Liver (tissue), 9 donors: ENCODE measurements around the gene GPR156. TPM values are rescaled to one million over a fixed set of nuclear protein-coding genes. Genes with fewer than 3 reads are reported as not detected.

Experiments
- DNase-seq: peaks from one replicate; pipeline ENCODE4 v3.0.0-alpha.2; 2017; ENCODE audit warnings: low spot score
- H3K27ac ChIP-seq, 2 donors: one replicate each; pipeline ENCODE4 v1.7.0; 2013; ENCODE audit warnings: inconsistent platforms in 2 of 2, low read length in 2 of 2, control low read depth in 1 of 2, low read depth in 1 of 2, mild to moderate bottlenecking in 1 of 2
- H3K27me3 ChIP-seq, 4 donors: one replicate each; pipeline versions ENCODE4 v1.6.1 to v1.7.0; 2013; ENCODE audit warnings: low read length in 3 of 4, inconsistent platforms in 1 of 4, mild to moderate bottlenecking in 1 of 4, moderate library complexity in 1 of 4; ENCODE audit not compliant: control insufficient read depth in 4 of 4, insufficient read depth in 4 of 4
- H3K36me3 ChIP-seq, 4 donors: one replicate each; pipeline versions ENCODE4 v1.6.1 to v1.7.0; 2013; ENCODE audit warnings: low read length in 3 of 4, mild to moderate bottlenecking in 3 of 4, low read depth in 1 of 4, moderate library complexity in 1 of 4; ENCODE audit not compliant: control insufficient read depth in 4 of 4, insufficient read depth in 3 of 4
- H3K4me1 ChIP-seq, 4 donors: one replicate each; pipeline versions ENCODE4 v1.6.1 to v1.7.0; 2013; ENCODE audit warnings: low read length in 3 of 4, mild to moderate bottlenecking in 3 of 4, moderate library complexity in 1 of 4; ENCODE audit not compliant: control insufficient read depth in 4 of 4, insufficient read depth in 4 of 4
- H3K4me3 ChIP-seq, 3 donors: one replicate each; pipeline versions ENCODE4 v1.6.1 to v1.7.0; 2013; ENCODE audit warnings: low read length in 3 of 3, control low read depth in 1 of 3, low read depth in 1 of 3, mild to moderate bottlenecking in 1 of 3
- H3K9ac ChIP-seq, 2 donors: one replicate each; pipeline ENCODE4 v1.7.0; 2013; ENCODE audit warnings: low read length in 2 of 2, mild to moderate bottlenecking in 2 of 2, moderate library complexity in 2 of 2, control low read depth in 1 of 2, low read depth in 1 of 2
- H3K9me3 ChIP-seq, 4 donors: one replicate each; pipeline versions ENCODE4 v1.6.1 to v1.7.0; 2013; ENCODE audit warnings: low read length in 3 of 4; ENCODE audit not compliant: control insufficient read depth in 4 of 4
- CTCF ChIP-seq: fragments of 150-350 bp; IDR thresholded peaks from 2 replicates; pipeline ENCODE4 v1.5.1; 2017; ENCODE audit warnings: improper control_type of control experiment, low read depth, low read length; ENCODE audit not compliant: missing input control
- EGR1 ChIP-seq, 2 donors: IDR thresholded peaks; 2 replicates each; pipeline ENCODE4 v1.6.1; 2016 to 2018; ENCODE audit warnings: antibody characterized with exemption in 2 of 2, low read depth in 2 of 2
- FOXA1 ChIP-seq: IDR thresholded peaks from 2 replicates; pipeline ENCODE4 v1.6.1; 2016; ENCODE audit warnings: antibody characterized with exemption
- HNF4A ChIP-seq, 2 donors: conservative IDR thresholded peaks; 2 replicates each; pipeline ENCODE4 v1.6.1; 2016; ENCODE audit warnings: antibody characterized with exemption in 2 of 2, mild to moderate bottlenecking in 2 of 2
- HNF4G ChIP-seq: IDR thresholded peaks from 2 replicates; pipeline ENCODE4 v1.6.1; 2016; ENCODE audit warnings: antibody characterized with exemption
- JUND ChIP-seq, 2 donors: IDR thresholded peaks; 2 replicates each; pipeline ENCODE4 v1.6.1; 2016; ENCODE audit warnings: antibody characterized with exemption in 2 of 2
- MAX ChIP-seq: IDR thresholded peaks from 2 replicates; pipeline ENCODE4 v1.6.1; 2016; ENCODE audit warnings: antibody characterized with exemption
- RAD21 ChIP-seq, 2 donors: IDR thresholded peaks; 2 replicates each; pipeline ENCODE4 v1.6.1; 2016; ENCODE audit warnings: antibody characterized with exemption in 2 of 2, mild to moderate bottlenecking in 2 of 2
- REST ChIP-seq: IDR thresholded peaks from 2 replicates; pipeline ENCODE4 v1.6.1; 2016; ENCODE audit warnings: antibody characterized with exemption, mild to moderate bottlenecking
- RXRA ChIP-seq, 2 donors: IDR thresholded peaks; 2 replicates each; pipeline ENCODE4 v1.6.1; 2017 to 2018; ENCODE audit warnings: antibody characterized with exemption in 2 of 2, mild to moderate bottlenecking in 1 of 2
- SP1 ChIP-seq: IDR thresholded peaks from 2 replicates; pipeline ENCODE4 v1.6.1; 2018; ENCODE audit warnings: antibody characterized with exemption, mild to moderate bottlenecking
- TAF1 ChIP-seq: conservative IDR thresholded peaks from 2 replicates; pipeline ENCODE4 v1.6.1; 2016; ENCODE audit warnings: antibody characterized with exemption, mild to moderate bottlenecking
- ZBTB33 ChIP-seq: IDR thresholded peaks from 2 replicates; pipeline ENCODE4 v1.6.1; 2016; ENCODE audit warnings: antibody characterized with exemption
- WGBS: extraction: QIAGEN DNeasy Blood & Tissue Kit; methylation state at CpG from one replicate; pipeline ENCODE4 v1.1.7; 2013; 5-methylcytosine and 5-hydroxymethylcytosine counted together
- polyA plus RNA-seq, 2 donors: library from polyadenylated mRNA; stranded (reverse) in 1 of 2; unstranded in 1 of 2; fragments of 200-250 nt in 1 of 2; fragments of >200 nt in 1 of 2; fragmentation: Nextera tagmentation in 1 of 2; extraction: Ambion mirVana in 1 of 2; gene quantifications; one replicate each; pipeline versions ENCODE4 v1.2.1 to v1.2.3, GENCODE V29; 2013 to 2015
- total RNA-seq, 2 donors: library from RNA; depleted of rRNA; stranded (reverse); fragments of >200 nt; gene quantifications; one replicate each; pipeline ENCODE4 v1.2.3, GENCODE V29; 2014
- donor health status: healthy.
- donor health status: healthy.
- donor health status: healthy.
- donor health status: healthy.
- donor health status: healthy.

Gene GPR156
- total and polyA plus RNA-seq, 4 donors, result 0.02 to 0.17 (median 0.09) TPM; not detected in 1

GRCh38 chr3:120137548-120137947, 147.5 kb downstream of the GPR156 start:
- H3K27ac ChIP-seq, result no peak overlapping the region
- no peaks in the 10 kb centered on the region for H3K27me3 ChIP-seq
- TF ChIP-seq JUND (IDR thresholded peaks at IDR 0.05), result no peak
- TF ChIP-seq ZBTB33, result no peak
- no peak for TF ChIP-seq RXRA (IDR thresholded peaks at IDR 0.05)
- TF ChIP-seq MAX, result no peak
- TF ChIP-seq REST, result no peak
- TF ChIP-seq FOXA1, result no peak
- TF ChIP-seq HNF4A (conservative IDR thresholded peaks at IDR 0.05), result no peak
- TF ChIP-seq EGR1 (IDR thresholded peaks at IDR 0.05; ENCODE audit: low read depth in 2 of 2), result no peak
- no peak for TF ChIP-seq HNF4G
- no peak for TF ChIP-seq SP1
- H3K4me1 ChIP-seq, result no peaks in the 10 kb centered on the region
- H3K4me3 ChIP-seq, result no peak overlapping the region
- no peak overlapping the region for H3K9ac ChIP-seq
- no peak for DNase-seq
- H3K9me3 ChIP-seq, result no peaks in the 10 kb centered on the region
- 65% methylated on average over 2 of the region's 2 CpGs for WGBS
- no peaks in the 10 kb centered on the region for H3K36me3 ChIP-seq

- 96% methylated on average over 3 of the region's 3 CpGs for WGBS
Observed at GRCh38 chr3:120130656-120131055, 154.4 kb downstream of the GPR156 start.

More at GRCh38 chr3:120130656-120131055, 154.4 kb downstream of the GPR156 start:
- H3K4me3 ChIP-seq, result no peak overlapping the region
- DNase-seq, result no peak
- no peak for TF ChIP-seq TAF1
- TF ChIP-seq MAX, result no peak
- TF ChIP-seq RAD21 (IDR thresholded peaks at IDR 0.05), result no peak
- TF ChIP-seq REST, result no peak
- TF ChIP-seq SP1, result no peak
- no peak for TF ChIP-seq HNF4A (conservative IDR thresholded peaks at IDR 0.05)
- no peak for TF ChIP-seq CTCF
- no peak for TF ChIP-seq ZBTB33
- no peaks in the 10 kb centered on the region for H3K4me1 ChIP-seq
- H3K36me3 ChIP-seq, result no peaks in the 10 kb centered on the region
- no peaks in the 10 kb centered on the region for H3K27me3 ChIP-seq
- no peak overlapping the region for H3K27ac ChIP-seq
- no peaks in the 10 kb centered on the region for H3K9me3 ChIP-seq
- no peak overlapping the region for H3K9ac ChIP-seq
